22Rv1 (cell line): ENCODE measurements around the gene WDFY1.

ENCODE experiments used
- H3K27ac ChIP-seq: fragments of 450-650 bp; 2 replicates; pipeline ENCODE4 v1.5.1; 2017
- ZFX ChIP-seq: fragments of 450-650 bp; IDR thresholded peaks from 2 replicates; pipeline ENCODE4 v1.6.1; 2017; ENCODE audit warnings: antibody characterized with exemption, borderline replicate concordance
- TF ChIP-seq, protein P1 (sequence below): fragments of 450-650 bp; IDR thresholded peaks from 2 replicates; pipeline ENCODE4 v1.5.1; 2017; ENCODE audit warnings: mild to moderate bottlenecking

WDFY1 gene

DNA sequence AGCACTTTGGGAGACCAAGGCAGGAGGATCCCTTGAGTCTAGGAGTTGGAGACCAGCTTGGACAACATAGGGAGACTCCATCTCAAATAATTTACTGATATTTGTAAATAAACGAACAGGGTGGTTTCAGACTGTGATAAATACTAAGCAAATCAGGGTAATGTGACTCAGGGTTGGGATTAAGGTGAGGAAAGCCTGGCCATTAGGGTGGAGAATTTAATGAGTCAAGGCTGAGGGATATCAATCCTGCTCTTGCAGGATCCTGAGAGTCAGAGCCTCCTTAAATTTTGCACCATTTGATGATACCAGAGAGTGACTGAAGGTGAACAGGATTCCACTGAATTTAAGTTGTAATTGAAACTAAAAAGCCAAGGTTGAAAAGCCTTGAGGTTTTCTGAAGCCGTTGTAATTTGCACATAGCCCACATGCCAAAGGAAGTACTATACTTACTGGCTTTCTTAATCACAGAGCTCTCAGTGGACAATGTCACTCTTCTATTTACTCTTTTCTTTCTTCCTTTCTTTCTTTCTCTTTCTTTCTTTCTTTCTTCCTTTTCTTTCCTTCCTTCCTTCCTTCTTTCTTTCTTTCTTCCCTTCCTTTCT is 79.1 kb downstream of the WDFY1 start:
- TF ChIP-seq, protein P1, sequence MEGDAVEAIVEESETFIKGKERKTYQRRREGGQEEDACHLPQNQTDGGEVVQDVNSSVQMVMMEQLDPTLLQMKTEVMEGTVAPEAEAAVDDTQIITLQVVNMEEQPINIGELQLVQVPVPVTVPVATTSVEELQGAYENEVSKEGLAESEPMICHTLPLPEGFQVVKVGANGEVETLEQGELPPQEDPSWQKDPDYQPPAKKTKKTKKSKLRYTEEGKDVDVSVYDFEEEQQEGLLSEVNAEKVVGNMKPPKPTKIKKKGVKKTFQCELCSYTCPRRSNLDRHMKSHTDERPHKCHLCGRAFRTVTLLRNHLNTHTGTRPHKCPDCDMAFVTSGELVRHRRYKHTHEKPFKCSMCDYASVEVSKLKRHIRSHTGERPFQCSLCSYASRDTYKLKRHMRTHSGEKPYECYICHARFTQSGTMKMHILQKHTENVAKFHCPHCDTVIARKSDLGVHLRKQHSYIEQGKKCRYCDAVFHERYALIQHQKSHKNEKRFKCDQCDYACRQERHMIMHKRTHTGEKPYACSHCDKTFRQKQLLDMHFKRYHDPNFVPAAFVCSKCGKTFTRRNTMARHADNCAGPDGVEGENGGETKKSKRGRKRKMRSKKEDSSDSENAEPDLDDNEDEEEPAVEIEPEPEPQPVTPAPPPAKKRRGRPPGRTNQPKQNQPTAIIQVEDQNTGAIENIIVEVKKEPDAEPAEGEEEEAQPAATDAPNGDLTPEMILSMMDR, result no peak
- no peak for TF ChIP-seq ZFX
- no peak overlapping the region for H3K27ac ChIP-seq

DNA sequence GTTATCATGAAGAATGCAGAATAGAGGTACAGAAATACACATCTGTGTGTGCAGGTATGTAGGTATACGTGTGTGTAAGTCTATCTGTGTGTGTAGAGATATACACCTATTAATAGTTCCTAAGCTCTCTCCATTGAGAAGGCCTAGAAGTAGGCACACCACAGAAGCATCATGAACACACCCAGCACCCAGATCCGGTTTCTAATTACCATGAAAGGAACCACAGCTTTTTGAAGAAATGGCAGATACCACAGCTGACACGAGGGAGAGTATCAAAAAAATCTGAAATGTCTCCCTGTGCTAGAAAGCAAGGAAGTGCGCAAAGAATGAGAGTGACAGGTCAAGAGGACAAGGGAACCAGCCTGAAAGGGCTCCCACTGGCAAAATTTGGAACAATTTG is 80.0 kb downstream of the WDFY1 start:
- no peak overlapping the region for H3K27ac ChIP-seq
- TF ChIP-seq, protein P1, result no peak

DNA sequence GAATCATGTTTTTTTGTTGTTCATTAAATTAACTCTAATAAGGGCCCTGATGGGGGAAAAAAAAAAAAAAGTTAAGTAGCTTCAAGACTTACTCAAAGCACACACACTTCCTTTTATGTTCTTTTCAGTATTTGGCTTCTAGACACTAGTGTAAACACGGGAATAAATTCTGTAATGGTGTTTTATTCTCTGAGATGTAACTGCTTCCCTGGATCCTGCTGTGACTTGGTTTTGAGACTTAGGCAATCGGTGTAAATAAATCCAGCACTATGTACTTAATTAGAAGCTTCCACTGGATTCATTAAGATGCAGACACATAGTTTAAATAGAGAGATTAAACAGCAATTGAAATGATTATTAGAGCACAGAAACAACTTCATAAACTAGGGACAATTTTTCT is 81.6 kb downstream of the WDFY1 start:
- TF ChIP-seq, protein P1, result no peak
- TF ChIP-seq ZFX, result no peak
- H3K27ac ChIP-seq, result no peak overlapping the region

DNA sequence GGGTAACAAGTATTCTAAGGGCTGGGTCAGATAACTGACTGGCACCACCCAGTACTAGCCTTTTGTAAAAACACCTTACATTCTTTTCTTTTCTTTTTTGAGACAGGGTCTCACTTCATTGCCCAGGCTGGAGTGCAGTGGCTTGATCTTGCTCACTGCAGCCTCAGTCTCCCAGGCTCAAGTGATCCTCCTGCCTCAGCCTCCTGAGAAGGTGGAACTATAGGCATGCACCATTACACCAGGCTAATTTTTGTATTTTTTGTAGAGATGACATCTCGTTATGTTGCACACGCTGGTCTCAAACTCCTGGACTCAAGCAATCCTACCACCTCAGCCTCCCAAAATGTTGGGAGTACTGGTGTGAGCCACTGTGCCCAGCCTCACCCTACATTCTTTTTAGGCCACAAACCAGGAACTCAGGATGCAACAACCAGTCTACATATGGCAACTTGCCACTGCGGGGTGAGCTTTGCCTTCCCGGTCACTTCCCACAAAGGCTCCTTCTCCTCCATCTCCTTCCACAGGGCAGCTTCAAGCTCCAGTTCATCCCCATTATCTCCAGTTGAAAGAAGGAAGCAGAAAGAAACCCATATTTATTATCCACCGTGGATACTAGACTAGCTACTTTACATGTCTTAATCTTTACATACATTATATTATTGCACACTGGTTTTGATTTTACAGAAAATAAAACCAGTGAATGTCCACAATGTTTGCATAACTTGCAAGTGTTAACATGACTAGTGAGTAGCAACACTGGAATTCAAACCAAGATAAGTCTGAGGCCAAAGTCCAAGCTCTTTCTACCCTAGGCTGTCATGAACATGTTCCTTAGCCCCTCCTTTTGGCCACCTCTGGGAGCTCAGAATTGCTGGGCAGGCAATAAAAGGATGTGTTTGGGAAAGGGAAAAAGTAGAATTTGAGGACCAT is 84.1 kb downstream of the WDFY1 start:
- TF ChIP-seq ZFX, result no peak
- TF ChIP-seq, protein P1, result peak; percentile 38
- peak overlapping the region; percentile 73 for H3K27ac ChIP-seq

DNA sequence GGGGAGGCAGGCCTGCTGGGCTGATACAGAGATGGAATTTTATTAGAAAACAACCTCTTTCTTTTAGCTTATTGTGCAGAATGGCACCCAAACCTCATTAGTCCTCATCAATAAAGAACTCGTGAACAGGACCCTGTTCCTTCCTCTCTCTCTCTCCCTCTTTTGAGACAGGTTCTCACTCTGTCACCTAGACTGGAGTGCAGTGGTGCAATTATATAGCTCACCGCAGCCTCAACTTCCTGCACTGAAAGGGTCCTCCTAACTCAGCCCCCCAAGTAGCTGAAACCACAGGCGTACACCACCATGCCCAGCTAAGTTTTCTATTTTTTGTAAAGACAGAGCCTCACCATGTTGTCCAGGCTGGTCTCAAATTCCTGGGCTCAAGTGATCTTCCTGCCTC is 86.1 kb downstream of the WDFY1 start:
- no peak overlapping the region for H3K27ac ChIP-seq
- TF ChIP-seq, protein P1, result no peak
- no peak for TF ChIP-seq ZFX

DNA sequence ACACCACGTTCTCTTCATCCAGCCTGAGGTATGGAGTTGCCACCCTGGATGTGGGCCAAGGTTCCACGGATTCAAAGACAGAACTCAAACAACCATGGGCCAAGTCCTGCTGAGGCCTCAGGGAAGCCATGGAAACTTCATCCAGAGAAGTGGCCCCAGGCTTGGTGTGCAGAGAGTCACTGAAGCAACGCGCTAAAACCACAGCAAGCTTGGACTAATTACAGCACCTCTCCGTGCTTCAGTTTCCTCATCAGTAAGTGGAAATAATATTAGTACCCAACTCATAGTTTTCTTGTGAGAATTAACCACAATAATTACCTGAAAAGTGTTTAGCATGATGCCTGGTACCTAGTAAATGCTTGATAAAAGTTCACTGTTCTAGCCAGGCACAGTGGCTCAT is 88.6 kb downstream of the WDFY1 start:
- TF ChIP-seq, protein P1, result no peak
- TF ChIP-seq ZFX, result no peak
- H3K27ac ChIP-seq, result no peak overlapping the region

DNA sequence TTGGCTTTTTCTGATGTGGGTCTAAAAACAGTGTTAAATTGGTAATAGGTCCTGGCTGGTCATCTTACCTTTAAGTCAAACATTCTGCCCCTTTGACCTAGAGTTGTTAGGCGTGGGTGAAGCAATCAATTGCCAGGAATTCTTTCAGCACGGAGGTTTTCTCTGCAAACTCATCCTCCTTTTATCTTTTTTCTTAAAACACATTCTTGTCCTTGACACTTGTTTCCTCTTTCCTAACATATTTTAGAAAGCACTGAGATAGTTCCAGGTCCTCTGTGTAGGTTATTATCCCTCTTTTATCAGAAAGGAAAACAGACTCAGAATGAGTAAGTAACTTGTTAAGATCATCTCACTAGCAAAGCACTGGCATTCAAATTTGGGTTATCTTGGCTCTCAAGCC is 89.1 kb downstream of the WDFY1 start:
- no peak overlapping the region for H3K27ac ChIP-seq
- TF ChIP-seq, protein P1, result no peak
- TF ChIP-seq ZFX, result no peak
